Keratinocyte (primary cell): ENCODE results near the gene DDX28. TPM values are rescaled to one million over a fixed set of nuclear protein-coding genes. Genes with fewer than 3 reads are reported as not detected.
"Not testable (repeated sequence)": the region's sequence is repeated elsewhere in the genome, so short reads cannot be mapped to it uniquely, and the experiment has no call there.

Experiments
- DNase-seq: peaks from one replicate; pipeline ENCODE4 v3.0.0-alpha.2; 2011; ENCODE audit warnings: low read depth, missing footprints, low spot score
- FAIRE-seq: peaks from 2 replicates; lab custom pipeline; 2011; peaks lifted over from hg19 to GRCh38; lab: Jason Lieb, UNC
- H2AFZ ChIP-seq: 2 replicates; pipeline ENCODE4 v1.6.0; 2012; ENCODE audit warnings: low read length, control low read depth, inconsistent platforms; ENCODE audit not compliant: control insufficient read depth
- H3K27ac ChIP-seq: 2 replicates; pipeline ENCODE4 v1.5.1; 2011; ENCODE audit warnings: low read length; ENCODE audit not compliant: control insufficient read depth, insufficient read depth
- H3K27me3 ChIP-seq: 3 replicates; pipeline ENCODE4 v1.6.0; 2011; ENCODE audit warnings: low read length; ENCODE audit not compliant: control insufficient read depth, insufficient read depth; ENCODE audit errors: extremely low read depth
- H3K36me3 ChIP-seq, 2 experiments: 2 replicates in 1 of 2; 3 replicates in 1 of 2; pipeline ENCODE4 v1.5.1; 2011; ENCODE audit warnings: low read length in 2 of 2, mild to moderate bottlenecking in 1 of 2; ENCODE audit not compliant: control insufficient read depth in 2 of 2, insufficient read depth in 2 of 2; ENCODE audit errors: extremely low read depth in 1 of 2
- H3K4me1 ChIP-seq: 3 replicates; pipeline ENCODE4 v1.5.1; 2011; ENCODE audit warnings: low read length; ENCODE audit not compliant: control insufficient read depth, insufficient read depth; ENCODE audit errors: extremely low read depth
- H3K4me2 ChIP-seq: 3 replicates; pipeline ENCODE4 v1.6.0; 2011; ENCODE audit warnings: low read depth, low read length; ENCODE audit not compliant: control insufficient read depth, insufficient read depth; ENCODE audit errors: extremely low read depth
- H3K4me3 ChIP-seq, 3 experiments: fragments of 200-600 bp in 1 of 3; sonication (generic) in 1 of 3; 2 replicates in 2 of 3; 3 replicates in 1 of 3; pipeline ENCODE4 v1.5.1; 2011 to 2016; ENCODE audit warnings: low read length in 3 of 3, mild to moderate bottlenecking in 3 of 3, control low read depth in 2 of 3, inconsistent platforms in 1 of 3, low read depth in 1 of 3, mixed read lengths in 1 of 3, mixed run types in 1 of 3, moderate library complexity in 1 of 3; ENCODE audit not compliant: control insufficient read depth in 2 of 3, insufficient read depth in 2 of 3; ENCODE audit errors: extremely low read depth in 1 of 3
- H3K79me2 ChIP-seq: 2 replicates; pipeline ENCODE4 v1.6.0; 2012; ENCODE audit warnings: low read length; ENCODE audit not compliant: control insufficient read depth, insufficient read depth
- H3K9ac ChIP-seq: 3 replicates; pipeline ENCODE4 v1.6.0; 2011; ENCODE audit warnings: low read length; ENCODE audit not compliant: control insufficient read depth, insufficient read depth; ENCODE audit errors: extremely low read depth
- H3K9me1 ChIP-seq: 3 replicates; pipeline ENCODE4 v1.6.0; 2011; ENCODE audit warnings: low read length; ENCODE audit not compliant: control insufficient read depth, insufficient read depth; ENCODE audit errors: extremely low read depth
- H3K9me3 ChIP-seq: 2 replicates; pipeline ENCODE4 v1.5.1; 2012; ENCODE audit warnings: low read depth, low read length; ENCODE audit not compliant: control insufficient read depth
- H4K20me1 ChIP-seq: 3 replicates; pipeline ENCODE4 v1.6.0; 2011; ENCODE audit warnings: low read length; ENCODE audit not compliant: control insufficient read depth, insufficient read depth; ENCODE audit errors: extremely low read depth
- EZH2 ChIP-seq: IDR thresholded peaks from one replicate; pipeline ENCODE4 v1.6.1; 2012; ENCODE audit warnings: inconsistent platforms, mild to moderate bottlenecking, low read length, moderate library complexity
- dilution Hi-C: fragments of 300-500 bp; cut with MboI; formaldehyde crosslinking; loops from one replicate; pipeline ENCODE4 v1.7.0; 2020; ENCODE audit warnings: low sequenced_read_pairs; ENCODE audit not compliant: extremely low pct_ligation_motif_present
- polyA plus RNA-seq, 5 experiments: library from polyadenylated mRNA; depleted of rRNA in 3 of 5; stranded (reverse) in 3 of 5; stranded (forward) in 1 of 5; unstranded in 1 of 5; fragments of >200 nt; gene quantifications; 1 replicate in 1 of 5; 2 replicates in 3 of 5; 3 replicates in 1 of 5; pipeline versions ENCODE4 v1.2.1 to v1.2.3, GENCODE V29; 2011 to 2012; ENCODE audit warnings: missing spikeins in 2 of 5, low read depth in 1 of 5, low replicate concordance in 1 of 5
- small RNA-seq, 3 experiments: library from RNA; depleted of rRNA; stranded (forward); fragments of <200 nt; gene quantifications; one replicate each; pipeline ENCODE3, GENCODE V24; 2012; ENCODE audit warnings: low read depth in 3 of 3, low replicate concordance in 1 of 3; ENCODE audit not compliant: insufficient read length in 3 of 3
- TF ChIP-seq, protein P1 (sequence below), 3 experiments: IDR thresholded peaks in 1 of 3; conservative IDR thresholded peaks in 1 of 3; optimal IDR thresholded peaks in 1 of 3; 2 replicates in 2 of 3; 3 replicates in 1 of 3; pipeline versions ENCODE3 to v1.5.1; 2011; ENCODE audit warnings: low read length in 3 of 3, mild to moderate bottlenecking in 3 of 3, moderate library complexity in 2 of 3, control low read depth in 1 of 3, inconsistent platforms in 1 of 3; ENCODE audit not compliant: insufficient read depth in 2 of 3; ENCODE audit errors: extremely low read depth in 1 of 3

Gene DDX28
- polyA plus RNA-seq, 1 donor (not counting 4 experiments of a cell fraction or from before 2014, with no cell fraction given) = 12.8 TPM

DNA sequence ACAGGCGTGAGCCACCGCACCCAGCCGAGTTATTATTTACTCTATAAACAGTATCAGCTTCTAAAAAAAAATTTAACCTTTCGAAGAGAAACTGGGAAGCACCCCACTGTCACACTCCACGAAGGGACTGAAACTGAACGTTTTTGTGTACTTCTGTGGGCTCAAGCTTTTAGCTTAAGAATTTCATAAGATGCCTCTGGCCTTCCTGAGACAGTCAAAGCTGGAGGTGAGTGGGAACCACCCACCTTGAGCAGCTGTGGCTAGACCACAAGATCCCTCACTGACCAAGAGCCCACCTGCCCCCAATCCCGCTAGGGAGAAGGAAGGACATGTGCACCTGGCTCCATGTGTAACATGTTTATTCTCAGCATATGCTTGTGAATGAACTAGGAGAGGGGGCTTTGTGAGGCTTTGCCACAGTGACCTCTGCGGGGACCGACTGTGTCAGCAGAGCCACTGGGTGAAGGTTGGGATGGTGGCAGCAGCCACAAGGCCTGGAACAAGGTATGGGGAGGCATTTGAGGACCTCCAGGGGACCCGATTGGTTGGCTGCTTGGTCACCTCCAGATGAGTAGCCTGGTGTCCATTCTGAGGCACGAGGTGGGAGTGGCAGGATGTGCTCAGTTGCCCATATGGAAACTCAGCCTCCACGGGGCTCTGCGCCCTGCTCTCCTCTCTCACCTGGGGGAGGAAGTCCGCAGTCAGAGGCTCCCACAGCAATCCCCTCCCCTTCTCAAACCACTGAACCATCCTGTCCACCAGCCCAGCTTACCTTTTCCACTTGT, 47.5 kb downstream of the DDX28 start:
- no peak for FAIRE-seq

DNA sequence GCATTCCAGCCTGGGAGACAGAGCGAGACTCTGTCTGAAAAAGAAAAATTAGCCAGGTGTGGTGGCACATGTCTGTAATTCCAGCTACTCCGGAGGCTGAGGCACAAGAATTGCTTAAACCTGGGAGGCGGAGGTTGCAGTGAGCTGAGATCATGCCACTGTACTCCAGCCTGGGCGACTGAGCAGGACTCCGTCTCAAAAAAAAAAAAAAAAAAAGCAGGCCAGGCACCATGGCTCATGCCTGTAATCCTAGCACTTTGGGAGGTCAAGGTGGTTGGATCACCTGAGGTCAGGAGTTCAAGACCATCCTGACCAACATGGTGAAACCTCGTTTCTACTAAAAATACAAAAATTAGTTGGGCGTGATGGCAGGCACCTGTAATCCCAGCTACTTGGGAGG, 50.7 kb downstream of the DDX28 start:
- H3K27ac ChIP-seq, H2AFZ ChIP-seq, H3K9ac ChIP-seq, dilution Hi-C loops, H3K4me1 ChIP-seq, H4K20me1 ChIP-seq, H3K9me3 ChIP-seq, H3K36me3 ChIP-seq, H3K27me3 ChIP-seq, H3K4me2 ChIP-seq, DNase-seq, H3K9me1 ChIP-seq, FAIRE-seq, H3K4me3 ChIP-seq, H3K79me2 ChIP-seq: not testable (repeated sequence)

More for the DNA sequence above, 47.5 kb downstream of the DDX28 start:
- Histone ChIP-seq H3K9me1 (no peaks in the 10 kb centered on the region), H3K36me3 (no peaks in the 10 kb centered on the region), H3K4me1 (no peaks in the 10 kb centered on the region), H3K9ac (no peak overlapping the region), H3K27me3 (peaks cover 17% of the 10 kb centered on the region), H3K9me3 (no peaks in the 10 kb centered on the region), H3K27ac (no peak overlapping the region), H3K4me2 (no peak overlapping the region), H3K79me2 (no peaks in the 10 kb centered on the region), H3K4me3 (no peak overlapping the region), H4K20me1 (peaks cover 2% of the 10 kb centered on the region), H2AFZ (no peak overlapping the region)
- TF ChIP-seq EZH2 = no peak
- DNase-seq = no peak
- dilution Hi-C loops = no loop called here

DNA sequence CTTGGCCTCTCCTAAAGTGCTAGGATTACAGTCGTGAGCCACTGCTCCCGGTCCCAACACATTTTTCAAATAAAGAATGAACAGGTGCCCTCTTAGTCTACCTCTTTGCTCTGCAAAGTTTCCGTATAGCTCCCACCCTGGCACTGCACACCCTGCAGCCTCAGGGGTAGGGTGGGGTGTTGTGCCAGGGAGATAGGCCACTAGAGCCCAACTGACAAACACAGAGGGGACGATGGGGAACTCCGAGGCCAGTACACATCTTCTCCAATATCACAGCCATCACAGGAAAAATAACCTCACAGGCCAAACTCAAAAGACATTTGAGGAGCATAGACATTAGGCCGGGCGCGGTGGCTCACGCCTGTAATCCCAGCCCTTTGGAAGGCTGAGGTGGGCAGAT, 51.9 kb downstream of the DDX28 start:
- FAIRE-seq (no peak), DNase-seq (no peak)
- no peaks in the 10 kb centered on the region for H3K9me3 ChIP-seq
- no peaks in the 10 kb centered on the region for H3K36me3 ChIP-seq
- H3K27me3 ChIP-seq = no peaks in the 10 kb centered on the region
- no peak overlapping the region for H3K9ac ChIP-seq
- peaks cover 19% of the 10 kb centered on the region for H3K4me1 ChIP-seq
- H2AFZ ChIP-seq = no peak overlapping the region
- H3K27ac ChIP-seq = no peak overlapping the region
- peaks cover 18% of the 10 kb centered on the region for H3K79me2 ChIP-seq
- dilution Hi-C loops = no loop called here
- H3K4me2 ChIP-seq = no peak overlapping the region
- no peak overlapping the region for H3K4me3 ChIP-seq
- no peaks in the 10 kb centered on the region for H3K9me1 ChIP-seq
- H4K20me1 ChIP-seq = no peaks in the 10 kb centered on the region
- TF ChIP-seq, protein P1, sequence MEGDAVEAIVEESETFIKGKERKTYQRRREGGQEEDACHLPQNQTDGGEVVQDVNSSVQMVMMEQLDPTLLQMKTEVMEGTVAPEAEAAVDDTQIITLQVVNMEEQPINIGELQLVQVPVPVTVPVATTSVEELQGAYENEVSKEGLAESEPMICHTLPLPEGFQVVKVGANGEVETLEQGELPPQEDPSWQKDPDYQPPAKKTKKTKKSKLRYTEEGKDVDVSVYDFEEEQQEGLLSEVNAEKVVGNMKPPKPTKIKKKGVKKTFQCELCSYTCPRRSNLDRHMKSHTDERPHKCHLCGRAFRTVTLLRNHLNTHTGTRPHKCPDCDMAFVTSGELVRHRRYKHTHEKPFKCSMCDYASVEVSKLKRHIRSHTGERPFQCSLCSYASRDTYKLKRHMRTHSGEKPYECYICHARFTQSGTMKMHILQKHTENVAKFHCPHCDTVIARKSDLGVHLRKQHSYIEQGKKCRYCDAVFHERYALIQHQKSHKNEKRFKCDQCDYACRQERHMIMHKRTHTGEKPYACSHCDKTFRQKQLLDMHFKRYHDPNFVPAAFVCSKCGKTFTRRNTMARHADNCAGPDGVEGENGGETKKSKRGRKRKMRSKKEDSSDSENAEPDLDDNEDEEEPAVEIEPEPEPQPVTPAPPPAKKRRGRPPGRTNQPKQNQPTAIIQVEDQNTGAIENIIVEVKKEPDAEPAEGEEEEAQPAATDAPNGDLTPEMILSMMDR (optimal IDR thresholded peaks at IDR 0.05 in 1 of 3, IDR thresholded peaks at IDR 0.05 in 1 of 3, conservative IDR thresholded peaks at IDR 0.05 in 1 of 3; ENCODE audit: extremely low read depth in 1 of 3, insufficient read depth in 2 of 3, low read length in 3 of 3) = no peak
- no peak for TF ChIP-seq EZH2

Small RNA genes within 50 kb of the gene (small RNA-seq; reads per million reads assigned to genes)
- 0 to 2.5 (median 2.3) reads per million in 3 experiments for gene RNU6-359P

Other genes with a start within 250 kb of the DDX28 start
- gene RANBP10, start 216.7 kb downstream of the DDX28 start, polyA plus RNA-seq = 9.3 to 9.9 TPM (median 9.5 TPM) in 3 replicates
- 0.43 to 1.5 TPM (median 0.54 TPM) in 3 replicates for gene TSNAXIP1, start 216.3 kb downstream of the DDX28 start, polyA plus RNA-seq
- gene THAP11, start 180.9 kb downstream of the DDX28 start, polyA plus RNA-seq = 9.2 to 13.1 TPM (median 11.8 TPM) in 3 replicates
- gene NUTF2, start 176.3 kb downstream of the DDX28 start, polyA plus RNA-seq = 173 to 569 TPM (median 189 TPM) in 3 replicates
- 30.1 to 57.1 TPM (median 41.3 TPM) in 3 replicates for gene CENPT, start 175.5 kb downstream of the DDX28 start, polyA plus RNA-seq
- 16.7 to 28.0 TPM (median 25.4 TPM) in 3 replicates for gene EDC4, start 150.2 kb downstream of the DDX28 start, polyA plus RNA-seq
- gene NRN1L, start 138.3 kb downstream of the DDX28 start, polyA plus RNA-seq = not detected in 3 replicates
- gene PSKH1, start 130.0 kb downstream of the DDX28 start, polyA plus RNA-seq = 10.7 to 19.5 TPM (median 13.7 TPM) in 3 replicates
- 0.10 to 0.46 TPM (median 0.33 TPM) in 3 replicates for gene CTRL, start 91.4 kb downstream of the DDX28 start, polyA plus RNA-seq
- 9.3 to 19.7 TPM (median 11.1 TPM) in 3 replicates for gene PSMB10, start 86.4 kb downstream of the DDX28 start, polyA plus RNA-seq
- gene LCAT, start 79.1 kb downstream of the DDX28 start, polyA plus RNA-seq = 6.5 to 11.6 TPM (median 10.5 TPM) in 3 replicates
- 59.3 to 72.2 TPM (median 65.4 TPM) in 3 replicates for gene SLC12A4, start 54.6 kb downstream of the DDX28 start, polyA plus RNA-seq
- 0.04 TPM in 1 of 3 replicates, not detected in the others for gene DPEP3, start 42.7 kb downstream of the DDX28 start, polyA plus RNA-seq
- 0.04 to 0.12 TPM in 2 of 3 replicates, not detected in the other for gene DPEP2, start 23.7 kb downstream of the DDX28 start, polyA plus RNA-seq
- gene DPEP2NB, start 7.3 kb downstream of the DDX28 start, polyA plus RNA-seq = 0.05 TPM in 1 of 3 replicates, not detected in the others
- 17.8 to 30.7 TPM (median 22.9 TPM) in 3 replicates for gene DUS2, start 52 bp upstream of the DDX28 start, polyA plus RNA-seq
- gene NFATC3, start 62.1 kb upstream of the DDX28 start, polyA plus RNA-seq = 9.5 to 11.5 TPM (median 10.9 TPM) in 3 replicates
- gene ESRP2, start 212.9 kb upstream of the DDX28 start, polyA plus RNA-seq = 34.8 to 53.9 TPM (median 39.2 TPM) in 3 replicates
- 9.2 to 16.6 TPM (median 12.1 TPM) in 3 replicates for gene PLA2G15, start 222.1 kb upstream of the DDX28 start, polyA plus RNA-seq
- gene SLC7A6, start 241.3 kb upstream of the DDX28 start, polyA plus RNA-seq = 35.0 to 45.9 TPM (median 43.4 TPM) in 3 replicates